GM12865 (cell line): Measurements from ENCODE around the gene LYZL1.
"Not testable (repeated sequence)": the region's sequence is repeated elsewhere in the genome, so short reads cannot be mapped to it uniquely, and the experiment has no call there.

Experiments used
- DNase-seq: peaks from one replicate; pipeline ENCODE4 v3.0.0; 2010; ENCODE audit warnings: low read depth
- H3K4me3 ChIP-seq: 2 replicates; pipeline ENCODE4 v1.5.1; 2011; ENCODE audit warnings: mild to moderate bottlenecking, low read depth, low read length, control low read depth
- TF ChIP-seq, protein P1 (sequence below): IDR thresholded peaks from 2 replicates; pipeline ENCODE4 v1.5.1; 2011; ENCODE audit warnings: low read length, control low read depth, low read depth, inconsistent platforms; ENCODE audit not compliant: insufficient read depth; ENCODE audit errors: missing control alignments

LYZL1 gene

DNA sequence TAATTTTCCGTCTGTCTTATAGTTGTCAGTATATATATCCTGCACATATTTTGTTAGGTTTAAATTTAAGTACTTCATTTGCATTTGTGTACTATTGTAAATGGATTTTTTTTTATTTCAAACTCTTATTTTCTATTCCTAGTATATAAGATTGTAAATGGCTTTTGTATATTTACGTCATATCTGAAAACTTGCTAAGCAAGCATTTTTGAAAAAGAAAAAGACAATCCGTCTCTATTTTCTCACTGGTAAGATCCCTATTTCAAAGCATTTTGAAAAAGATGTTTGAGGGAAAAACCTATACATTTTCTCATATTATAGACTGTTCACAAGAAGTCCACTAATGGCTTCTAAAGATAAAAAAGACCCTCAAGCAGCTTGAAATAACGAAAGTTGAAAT lies 1.2 kb upstream of the LYZL1 start:
- no peak overlapping the region for H3K4me3 ChIP-seq
- TF ChIP-seq, protein P1, sequence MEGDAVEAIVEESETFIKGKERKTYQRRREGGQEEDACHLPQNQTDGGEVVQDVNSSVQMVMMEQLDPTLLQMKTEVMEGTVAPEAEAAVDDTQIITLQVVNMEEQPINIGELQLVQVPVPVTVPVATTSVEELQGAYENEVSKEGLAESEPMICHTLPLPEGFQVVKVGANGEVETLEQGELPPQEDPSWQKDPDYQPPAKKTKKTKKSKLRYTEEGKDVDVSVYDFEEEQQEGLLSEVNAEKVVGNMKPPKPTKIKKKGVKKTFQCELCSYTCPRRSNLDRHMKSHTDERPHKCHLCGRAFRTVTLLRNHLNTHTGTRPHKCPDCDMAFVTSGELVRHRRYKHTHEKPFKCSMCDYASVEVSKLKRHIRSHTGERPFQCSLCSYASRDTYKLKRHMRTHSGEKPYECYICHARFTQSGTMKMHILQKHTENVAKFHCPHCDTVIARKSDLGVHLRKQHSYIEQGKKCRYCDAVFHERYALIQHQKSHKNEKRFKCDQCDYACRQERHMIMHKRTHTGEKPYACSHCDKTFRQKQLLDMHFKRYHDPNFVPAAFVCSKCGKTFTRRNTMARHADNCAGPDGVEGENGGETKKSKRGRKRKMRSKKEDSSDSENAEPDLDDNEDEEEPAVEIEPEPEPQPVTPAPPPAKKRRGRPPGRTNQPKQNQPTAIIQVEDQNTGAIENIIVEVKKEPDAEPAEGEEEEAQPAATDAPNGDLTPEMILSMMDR, result no peak
- no peak for DNase-seq

DNA sequence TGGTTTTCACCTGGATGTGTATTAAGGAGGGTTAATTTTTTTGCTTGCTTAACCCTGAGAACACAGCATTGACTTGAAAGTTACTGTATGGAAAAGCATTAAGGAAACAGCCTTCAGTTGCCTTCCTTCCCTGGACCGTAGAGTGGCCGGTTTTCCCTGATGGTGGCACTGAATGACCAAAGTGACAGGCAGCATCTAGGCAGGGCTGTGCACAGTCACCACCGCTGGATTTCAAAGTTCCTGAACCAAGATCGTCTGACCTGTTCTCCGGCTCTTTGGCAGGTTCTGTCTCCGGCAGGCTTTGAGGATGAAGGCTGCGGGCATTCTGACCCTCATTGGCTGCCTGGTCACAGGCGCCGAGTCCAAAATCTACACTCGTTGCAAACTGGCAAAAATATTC lies 2.7 kb downstream of the LYZL1 start:
- not testable (repeated sequence) for DNase-seq, H3K4me3 ChIP-seq

DNA sequence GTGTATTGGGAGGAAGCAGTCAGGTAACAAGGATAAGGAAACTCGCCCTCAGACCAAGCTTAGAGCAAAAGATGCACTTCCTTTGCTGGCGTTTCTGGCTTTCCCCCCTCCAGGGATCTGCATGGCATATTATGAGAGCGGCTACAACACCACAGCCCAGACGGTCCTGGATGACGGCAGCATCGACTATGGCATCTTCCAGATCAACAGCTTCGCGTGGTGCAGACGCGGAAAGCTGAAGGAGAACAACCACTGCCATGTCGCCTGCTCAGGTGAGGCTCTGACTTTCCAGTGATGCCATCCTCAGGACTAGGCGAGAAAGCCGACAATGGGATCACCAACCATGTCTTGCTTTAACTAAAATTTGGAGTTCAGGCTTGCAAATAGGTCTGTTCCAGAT lies 3.5 kb downstream of the LYZL1 start:
- DNase-seq, H3K4me3 ChIP-seq: not testable (repeated sequence)

DNA sequence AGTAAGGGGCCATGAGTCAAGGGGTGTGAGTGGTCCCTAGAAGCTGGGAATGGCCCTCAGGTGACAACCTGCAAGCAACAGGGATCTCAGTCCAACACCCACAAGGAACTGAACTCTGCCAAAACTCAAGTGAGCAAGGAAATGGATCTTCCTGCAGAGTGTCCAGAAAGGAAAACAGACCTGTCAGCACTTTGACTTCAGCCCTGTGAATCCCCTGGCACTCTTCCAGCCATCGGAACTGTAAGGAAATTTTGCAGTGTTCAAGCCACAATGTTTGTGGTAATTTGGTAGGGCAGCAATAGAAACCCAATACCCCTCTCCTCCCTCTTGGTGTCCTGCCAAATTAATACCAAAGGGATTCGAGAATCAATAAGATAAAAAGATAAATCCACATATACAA lies 6.9 kb downstream of the LYZL1 start:
- H3K4me3 ChIP-seq, result no peak overlapping the region
- TF ChIP-seq, protein P1, result no peak
- no peak for DNase-seq

DNA sequence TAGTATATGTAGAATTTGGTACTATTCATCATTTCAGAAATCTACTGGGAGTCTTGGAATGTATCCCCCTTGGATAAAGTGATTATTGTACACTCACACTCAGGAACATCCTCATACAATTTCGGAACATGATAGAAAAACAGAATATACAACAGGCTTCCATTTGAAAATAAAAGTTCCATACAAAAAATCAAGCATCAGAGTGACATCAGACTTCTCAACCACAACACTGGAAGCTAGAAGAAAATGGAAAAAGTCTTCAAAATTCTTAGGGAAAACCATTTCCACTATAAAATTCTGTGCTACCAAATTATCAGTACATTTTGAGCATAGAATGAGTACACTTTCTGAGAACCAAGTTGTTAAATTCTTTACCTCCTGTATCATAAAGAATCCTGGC lies 8.8 kb downstream of the LYZL1 start:
- DNase-seq, result no peak
- TF ChIP-seq, protein P1, result no peak
- no peak overlapping the region for H3K4me3 ChIP-seq

DNA sequence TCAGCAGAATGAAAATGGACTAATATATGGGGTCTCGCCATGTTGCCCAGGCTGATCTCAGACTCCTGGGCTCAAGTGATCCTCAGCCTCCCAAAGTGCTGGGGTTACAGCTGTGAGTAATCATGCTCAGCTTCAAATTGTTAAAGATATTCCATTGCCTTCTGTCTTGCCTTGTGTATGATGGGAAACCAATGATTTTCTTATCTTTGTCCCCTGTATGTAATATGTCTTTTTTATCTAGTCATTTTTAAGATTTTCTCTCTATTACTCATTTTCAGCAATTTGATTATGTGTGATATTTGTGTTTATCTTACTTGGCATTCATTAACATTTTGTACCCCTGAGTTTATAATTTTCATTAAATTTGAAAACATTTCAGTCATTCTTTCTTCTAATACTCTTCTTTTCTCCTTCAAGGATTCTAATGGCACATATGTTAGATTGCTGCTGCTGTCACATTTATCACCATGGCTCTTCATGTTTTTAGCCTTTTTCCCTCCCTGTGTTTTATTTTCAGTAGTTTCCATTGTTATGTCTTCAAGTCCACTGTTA lies 12.6 kb downstream of the LYZL1 start:
- no peak overlapping the region for H3K4me3 ChIP-seq
- TF ChIP-seq, protein P1, result no peak
- no peak for DNase-seq

DNA sequence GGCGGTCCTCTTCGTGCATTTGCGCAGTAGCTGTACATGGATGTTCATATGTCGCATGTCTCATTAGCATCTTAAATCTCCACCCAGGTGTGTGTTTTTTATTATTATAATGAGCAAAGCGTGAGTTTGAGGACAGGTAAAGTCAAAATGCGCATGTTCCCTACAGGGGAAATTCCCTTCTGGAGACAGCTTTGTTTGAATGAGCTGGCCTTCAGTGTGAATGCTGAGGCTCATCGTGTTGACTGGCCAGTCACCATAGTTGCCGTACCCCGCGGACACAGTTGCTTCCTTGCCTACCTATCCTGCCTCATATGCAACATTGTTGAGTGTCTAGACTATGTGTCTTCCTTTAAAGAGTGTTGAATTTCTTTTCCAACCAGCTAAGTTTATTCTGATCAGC lies 13.6 kb downstream of the LYZL1 start:
- no peak for DNase-seq
- no peak overlapping the region for H3K4me3 ChIP-seq
- TF ChIP-seq, protein P1, result no peak

DNA sequence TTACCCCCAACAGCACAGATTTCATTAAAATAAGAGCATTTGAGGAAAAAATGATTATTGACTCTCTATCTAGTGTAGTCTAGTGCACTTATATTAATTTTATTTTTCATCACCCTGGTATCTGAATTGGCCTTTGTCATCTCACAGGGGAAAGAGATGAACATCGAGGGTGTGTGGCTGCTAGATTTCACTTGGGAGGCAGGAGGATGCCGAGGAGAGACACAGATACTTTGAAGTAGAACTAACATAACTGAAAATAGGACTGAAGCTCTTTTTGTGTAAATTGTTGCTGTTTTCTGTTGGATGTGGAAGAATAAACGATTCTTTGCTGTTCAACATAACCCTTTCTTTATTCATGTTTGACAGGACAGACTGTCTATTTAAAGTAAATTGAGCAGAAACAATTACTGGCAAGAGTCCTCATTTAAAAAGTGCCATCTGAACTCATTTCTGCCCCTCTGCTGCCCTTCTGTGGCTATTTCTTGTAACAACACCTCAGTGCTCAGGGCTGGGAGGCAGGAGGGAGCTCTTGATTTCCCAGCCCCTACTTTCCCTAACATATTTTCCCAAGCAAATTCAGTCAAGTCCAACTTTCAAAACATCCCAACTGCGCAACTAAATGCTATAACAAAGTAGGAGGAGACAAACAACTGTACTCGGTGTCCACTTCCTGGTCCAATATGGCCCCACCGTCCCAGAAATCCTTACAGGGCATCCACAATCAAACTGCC lies 15.6 kb downstream of the LYZL1 start:
- TF ChIP-seq, protein P1, result peak; percentile 60
- H3K4me3 ChIP-seq, result no peak overlapping the region
- peak; percentile 69 for DNase-seq
